HepG2 (cell line): Measurements from ENCODE around the gene OR4N2. TPM values are rescaled to one million over a fixed set of nuclear protein-coding genes. Genes with fewer than 3 reads are reported as not detected.
"Not testable (repeated sequence)": the region's sequence is repeated elsewhere in the genome, so short reads cannot be mapped to it uniquely, and the experiment has no call there.

Experiments
- ATAC-seq: fragments of 200-7000 bp; cut with Tn5 transposase; 3 replicates; pipeline ENCODE4 v1.9.1; 2020; ENCODE audit warnings: mild to moderate bottlenecking, moderate library complexity
- BruUV-seq: library from RNA; stranded (reverse); fragments of 400-500 nt; replicated peaks from 2 replicates; lab custom pipeline; 2021; lab: Mats Ljungman, UMichigan
- CTCF ChIA-PET: fragments of 300-600 bp; formaldehyde crosslinking; extraction: SDS; loops from one replicate; lab custom pipeline; 2021; ENCODE audit warnings: low total read pairs, inconsistent platforms, low intra/inter-chr PET ratio; lab: Yijun Ruan, JAX
- POLR2A ChIA-PET: fragments of 350-600 bp; sonication (Branson Sonifier 250); formaldehyde crosslinking; loops from one replicate; lab custom pipeline; 2020; ENCODE audit warnings: antibody characterized with exemption, inconsistent platforms; lab: Yijun Ruan, JAX
- DNase-seq: peaks from one replicate; pipeline ENCODE4 v3.0.0-alpha.2; 2015; ENCODE audit warnings: low spot score
- FAIRE-seq: peaks from 3 replicates; lab custom pipeline; 2011; peaks lifted over from hg19 to GRCh38; lab: Jason Lieb, UNC
- H2AFZ ChIP-seq: one replicate; pipeline ENCODE4 v1.6.1; 2011; ENCODE audit warnings: low read length, inconsistent platforms
- H3K27ac ChIP-seq: fragments of 300-600 bp; 3 replicates; pipeline ENCODE4 v1.8.0; 2011; ENCODE audit warnings: mixed run types, mild to moderate bottlenecking, mixed read lengths, low read length, inconsistent platforms; ENCODE audit not compliant: insufficient read depth; ENCODE audit errors: extremely low read length
- H3K27me3 ChIP-seq, 2 experiments: fragments of 200-600 bp in 1 of 2; 2 replicates in 1 of 2; 3 replicates in 1 of 2; pipeline versions ENCODE4 v1.6.0 to v1.8.0; 2011; ENCODE audit warnings: low read length in 2 of 2, mild to moderate bottlenecking in 2 of 2, moderate library complexity in 2 of 2, inconsistent platforms in 1 of 2; ENCODE audit not compliant: insufficient read depth in 2 of 2, control insufficient read depth in 1 of 2
- H3K36me3 ChIP-seq, 2 experiments: fragments of 200-600 bp in 1 of 2; replicated peaks in 1 of 2; 2 replicates in 1 of 2; 3 replicates in 1 of 2; pipeline versions ENCODE4 v1.5.1 to v1.8.0; 2011; ENCODE audit warnings: low read length in 2 of 2, inconsistent platforms in 1 of 2; ENCODE audit not compliant: insufficient read depth in 2 of 2, control insufficient read depth in 1 of 2
- H3K4me1 ChIP-seq: 2 replicates; pipeline ENCODE4 v1.5.1; 2012; ENCODE audit warnings: low read length, inconsistent platforms; ENCODE audit not compliant: insufficient read depth
- H3K4me2 ChIP-seq: 2 replicates; pipeline ENCODE4 v1.6.0; 2011; ENCODE audit warnings: low read depth, low read length, inconsistent platforms
- H3K4me3 ChIP-seq, 3 experiments: fragments of 200-600 bp in 1 of 3; sonication (generic), shearing (Covaris generic) in 1 of 3; replicated peaks in 1 of 3; 2 replicates each; pipeline ENCODE4 v1.5.1; 2011 to 2016; ENCODE audit warnings: low read length in 3 of 3, inconsistent platforms in 2 of 3, low read depth in 2 of 3, mild to moderate bottlenecking in 2 of 3, control low read depth in 1 of 3, mixed read lengths in 1 of 3; ENCODE audit not compliant: insufficient read depth in 1 of 3
- H3K79me2 ChIP-seq: one replicate; pipeline ENCODE4 v1.6.1; 2011; ENCODE audit warnings: low read length, inconsistent platforms; ENCODE audit not compliant: insufficient read depth
- H3K9ac ChIP-seq: 2 replicates; pipeline ENCODE4 v1.6.0; 2011; ENCODE audit warnings: mild to moderate bottlenecking, low read depth, low read length, inconsistent platforms; ENCODE audit not compliant: insufficient read depth
- H3K9me3 ChIP-seq: 2 replicates; pipeline ENCODE4 v1.5.1; 2012; ENCODE audit warnings: mild to moderate bottlenecking, low read length
- H4K20me1 ChIP-seq: 2 replicates; pipeline ENCODE4 v1.6.0; 2011; ENCODE audit warnings: inconsistent platforms, mild to moderate bottlenecking, low read length, moderate library complexity; ENCODE audit not compliant: insufficient read depth
- ATAD3A ChIP-seq: sonication (generic); formaldehyde crosslinking; IDR thresholded peaks from 2 replicates; pipeline ENCODE4 v1.4.0; 2020; ENCODE audit warnings: missing genetic modification reagents
- CREB1 ChIP-seq, 2 experiments: fragments of 450-650 bp in 1 of 2; IDR thresholded peaks; 2 replicates each; pipeline ENCODE4 v1.6.1; 2016 to 2017; ENCODE audit warnings: control low read depth in 1 of 2, mild to moderate bottlenecking in 1 of 2, missing compliant biosample characterization in 1 of 2, missing genetic modification characterization in 1 of 2
- ETV5 ChIP-seq: IDR thresholded peaks from 2 replicates; pipeline ENCODE4 v1.6.1; 2018; ENCODE audit warnings: missing biosample characterization, missing genetic modification reagents, inconsistent platforms, borderline replicate concordance
- WGBS: methylation state at CpG from one replicate; pipeline ENCODE4 v1.1.6; 2017; ENCODE audit warnings: low lambda C conversion rate; 5-methylcytosine and 5-hydroxymethylcytosine counted together
- in situ Hi-C: cut with HindIII; loops from 2 replicates; pipeline ENCODE4 v1.10.0; 2017; ENCODE audit warnings: low pct_unique_long_range_greater_than_20kb; ENCODE audit not compliant: extremely low pct_ligation_motif_present
- intact Hi-C: fragments of 100-400 bp; cut with micrococcal nuclease; formaldehyde crosslinking; loops from one replicate; pipeline ENCODE4 v1.10.0; 2022; ENCODE audit not compliant: unreplicated experiment
- polyA plus RNA-seq, 8 experiments: library from polyadenylated mRNA; depleted of rRNA in 3 of 8; stranded (reverse) in 7 of 8; unstranded in 1 of 8; fragments of >200 nt; fragmentation: Illumina TruSeq in 4 of 8; extraction: Trizol in 4 of 8; gene quantifications; 2 replicates each; pipeline versions ENCODE4 v1.2.1 to v1.2.3, GENCODE V29; 2011 to 2016; ENCODE audit warnings: low read depth in 4 of 8, missing spikeins in 1 of 8, mixed read lengths in 1 of 8; ENCODE audit not compliant: insufficient read depth in 1 of 8
- total RNA-seq, 5 experiments: library from RNA; depleted of rRNA; stranded (reverse); fragments of >200 nt; fragmentation: Illumina TruSeq; extraction: Trizol; gene quantifications; 2 replicates each; pipeline ENCODE4 v1.2.3, GENCODE V29; 2016; ENCODE audit warnings: low read depth in 1 of 5

The OR4N2 gene
- total and polyA plus RNA-seq, 2 of the 13 experiments (the other 11 are each of a cell fraction or from before 2014, with no cell fraction given), result not detected

DNA sequence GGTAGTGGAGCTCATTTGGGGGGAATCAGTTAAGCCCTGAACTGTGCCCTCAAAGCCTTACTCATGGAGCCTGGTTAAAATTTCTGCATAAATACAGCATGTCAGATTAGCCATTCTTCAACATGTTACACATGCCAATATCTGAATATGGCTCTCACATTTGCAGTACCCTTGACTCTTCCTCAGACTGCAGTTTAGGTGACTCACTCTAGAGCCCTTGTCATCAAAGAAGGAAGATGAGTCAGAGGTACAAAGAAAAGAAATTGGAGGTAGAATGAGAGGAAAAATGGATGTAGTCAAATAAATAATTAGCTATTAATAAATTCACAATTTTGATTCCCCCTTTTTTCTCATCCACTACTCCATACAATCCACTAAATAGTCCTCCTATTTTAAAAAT is 47.8 kb downstream of the OR4N2 start:
- Histone ChIP-seq H3K4me3 (no peak overlapping the region), H3K4me1 (no peaks in the 10 kb centered on the region), H3K79me2 (no peaks in the 10 kb centered on the region), H4K20me1 (no peaks in the 10 kb centered on the region), H3K4me2 (no peak overlapping the region), H3K27ac (no peak overlapping the region), H2AFZ (no peak overlapping the region), H3K9me3 (no peaks in the 10 kb centered on the region), H3K36me3 (no peaks in the 10 kb centered on the region), H3K27me3 (no peaks in the 10 kb centered on the region), H3K9ac (no peak overlapping the region)
- FAIRE-seq, result no peak
- POLR2A ChIA-PET, result no interaction called here
- intact Hi-C loops, result no loop called here
- CTCF ChIA-PET, result no interaction called here
- TF ChIP-seq ATAD3A, result no peak
- 0 out of 2 replicates have a peak, but pooled peaks have one; percentile 19 for TF ChIP-seq CREB1 (IDR thresholded peaks at IDR 0.05)
- no peak for TF ChIP-seq CREB1 (CRISPR knock-in tag; IDR thresholded peaks at IDR 0.05)
- TF ChIP-seq ETV5 (CRISPR knock-in tag), result no peak
- no peak for DNase-seq
- in situ Hi-C loops, result no loop called here
- BruUV-seq, result no TSS peak
- no peak for ATAC-seq

DNA sequence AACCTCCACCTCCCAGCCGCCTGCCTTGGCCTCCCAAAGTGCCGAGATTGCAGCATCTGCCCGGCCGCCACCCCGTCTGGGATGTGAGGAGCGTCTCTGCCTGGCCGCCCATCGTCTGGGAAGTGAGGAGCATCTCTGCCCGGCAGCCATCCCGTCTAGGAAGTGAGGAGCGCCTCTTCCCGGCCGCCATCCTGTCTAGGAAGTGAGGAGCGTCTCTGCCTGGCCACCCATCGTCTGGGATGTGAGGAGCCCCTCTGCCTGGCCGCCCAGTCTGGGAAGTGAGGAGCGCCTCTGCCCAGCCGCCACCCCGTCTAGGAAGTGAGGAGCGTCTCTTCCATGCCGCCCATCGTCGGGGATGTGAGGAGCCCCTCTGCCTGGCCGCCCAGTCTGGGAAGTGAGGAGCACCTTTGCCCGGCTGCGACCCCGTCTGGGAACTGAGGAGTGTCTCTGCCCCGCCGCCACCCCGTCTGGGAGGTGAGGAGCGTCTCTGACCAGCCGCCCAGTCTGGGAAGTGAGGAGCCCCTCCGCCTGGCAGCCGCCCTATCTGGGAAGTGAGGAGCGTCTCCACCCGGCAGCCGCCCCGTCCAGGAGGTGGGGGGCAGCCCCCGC is 62.6 kb downstream of the OR4N2 start:
- H3K4me2 ChIP-seq, in situ Hi-C loops, H3K79me2 ChIP-seq, H4K20me1 ChIP-seq, H3K36me3 ChIP-seq, H3K9me3 ChIP-seq, CTCF ChIA-PET, FAIRE-seq, H3K4me3 ChIP-seq, H3K27me3 ChIP-seq, intact Hi-C loops, BruUV-seq, ATAC-seq, H3K9ac ChIP-seq, H2AFZ ChIP-seq, H3K4me1 ChIP-seq, DNase-seq, POLR2A ChIA-PET, H3K27ac ChIP-seq: not testable (repeated sequence)
- 35% methylated on average over 5 of the region's 39 CpGs for WGBS
